ENCODE data around the gene HOXB5.

HOXB5 gene

DNA sequence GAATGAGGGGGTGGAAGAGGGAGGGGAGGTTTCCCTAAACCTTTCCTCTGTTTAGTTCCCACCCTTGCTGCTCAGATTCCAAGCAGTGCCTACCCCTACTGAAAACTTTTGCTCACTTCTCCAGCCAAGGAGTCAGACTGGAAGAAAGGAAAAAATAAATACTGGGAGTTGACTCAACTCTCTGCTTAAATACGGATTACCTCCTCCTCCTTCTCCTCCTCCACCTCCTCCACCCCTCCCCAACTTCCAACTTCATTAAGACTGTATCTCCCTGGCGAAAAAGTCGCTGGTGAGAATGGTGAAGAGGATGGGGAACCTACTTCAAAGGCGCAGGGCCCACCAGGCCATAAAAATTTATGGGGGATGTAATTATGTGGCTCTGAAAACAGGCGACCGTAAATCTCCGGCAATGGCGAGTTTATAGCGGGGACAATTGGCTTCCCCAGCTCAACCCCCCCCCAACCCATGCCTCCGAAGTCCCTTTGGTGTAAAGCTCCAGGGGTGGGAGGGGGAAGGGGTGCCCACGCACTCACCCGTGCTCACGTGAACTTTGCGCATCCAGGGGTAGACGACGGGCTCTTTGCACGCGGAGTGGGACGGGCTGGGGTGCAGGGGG lies 16.1 kb downstream of the HOXB5 start (continued):
- TF ChIP-seq ZNF658 (tag by site-specific recombination; IDR thresholded peaks at IDR 0.05) (no peak), ZNF302 (tag by site-specific recombination; IDR thresholded peaks at IDR 0.05; ENCODE audit: low read depth) (no peak), ZNF391 (tag by site-specific recombination; IDR thresholded peaks at IDR 0.05; ENCODE audit: borderline replicate concordance, low read depth) (peak; percentile 85; the same call in 1 of the 2 replicates), SETDB1 (IDR thresholded peaks at IDR 0.05; ENCODE audit: insufficient read length, low read length) (no peak), ZFP3 (tag by site-specific recombination; IDR thresholded peaks at IDR 0.05; ENCODE audit: low read depth) (no peak), ZNF433 (tag by site-specific recombination; IDR thresholded peaks at IDR 0.05; ENCODE audit: low read depth) (no peak), ZBTB7A (tag by site-specific recombination; IDR thresholded peaks at IDR 0.05; ENCODE audit: low read depth) (no peak; the same call in 1 of the 2 replicates), ZNF555 (tag by site-specific recombination; conservative IDR thresholded peaks at IDR 0.05) (no peak), OSR2 (tag by site-specific recombination; IDR thresholded peaks at IDR 0.05) (peak; percentile 96), ZNF830 (tag by site-specific recombination; IDR thresholded peaks at IDR 0.05; ENCODE audit: low read depth) (no peak), ZNF184 (tag by site-specific recombination; IDR thresholded peaks at IDR 0.05) (peak; percentile 38; the same call in 1 of the 2 replicates), ZNF350 (tag by site-specific recombination; IDR thresholded peaks at IDR 0.05) (no peak), ZBTB17 (tag by site-specific recombination; IDR thresholded peaks at IDR 0.05) (peak; percentile 56), ZNF394 (tag by site-specific recombination; IDR thresholded peaks at IDR 0.05; ENCODE audit: borderline replicate concordance) (peak; percentile 79), ZNF510 (tag by site-specific recombination; IDR thresholded peaks at IDR 0.05; ENCODE audit: insufficient replicate concordance) (no peak), BCL11A (tag by site-specific recombination; IDR thresholded peaks at IDR 0.05; ENCODE audit: low read depth) (peak; percentile 86), ZEB2 (tag by site-specific recombination; IDR thresholded peaks at IDR 0.05) (peak; percentile 98), ZNF792 (tag by site-specific recombination; IDR thresholded peaks at IDR 0.05) (no peak), ZNF843 (tag by site-specific recombination; IDR thresholded peaks at IDR 0.05) (peak; percentile 99), ZNF670 (tag by site-specific recombination; IDR thresholded peaks at IDR 0.05; ENCODE audit: low read depth) (no peak), GLI2 (tag by site-specific recombination; IDR thresholded peaks at IDR 0.05; ENCODE audit: borderline replicate concordance, low read depth) (peak; percentile 95), HOXC10 (CRISPR knock-in tag; IDR thresholded peaks at IDR 0.05) (no peak), ZNF768 (tag by site-specific recombination; IDR thresholded peaks at IDR 0.05) (no peak), ZNF791 (tag by site-specific recombination; IDR thresholded peaks at IDR 0.05) (no peak)
- TF ChIP-seq, protein P1, sequence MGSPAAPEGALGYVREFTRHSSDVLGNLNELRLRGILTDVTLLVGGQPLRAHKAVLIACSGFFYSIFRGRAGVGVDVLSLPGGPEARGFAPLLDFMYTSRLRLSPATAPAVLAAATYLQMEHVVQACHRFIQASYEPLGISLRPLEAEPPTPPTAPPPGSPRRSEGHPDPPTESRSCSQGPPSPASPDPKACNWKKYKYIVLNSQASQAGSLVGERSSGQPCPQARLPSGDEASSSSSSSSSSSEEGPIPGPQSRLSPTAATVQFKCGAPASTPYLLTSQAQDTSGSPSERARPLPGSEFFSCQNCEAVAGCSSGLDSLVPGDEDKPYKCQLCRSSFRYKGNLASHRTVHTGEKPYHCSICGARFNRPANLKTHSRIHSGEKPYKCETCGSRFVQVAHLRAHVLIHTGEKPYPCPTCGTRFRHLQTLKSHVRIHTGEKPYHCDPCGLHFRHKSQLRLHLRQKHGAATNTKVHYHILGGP (tag by site-specific recombination; IDR thresholded peaks at IDR 0.05) = peak; percentile 77
- TF ChIP-seq, protein P2, sequence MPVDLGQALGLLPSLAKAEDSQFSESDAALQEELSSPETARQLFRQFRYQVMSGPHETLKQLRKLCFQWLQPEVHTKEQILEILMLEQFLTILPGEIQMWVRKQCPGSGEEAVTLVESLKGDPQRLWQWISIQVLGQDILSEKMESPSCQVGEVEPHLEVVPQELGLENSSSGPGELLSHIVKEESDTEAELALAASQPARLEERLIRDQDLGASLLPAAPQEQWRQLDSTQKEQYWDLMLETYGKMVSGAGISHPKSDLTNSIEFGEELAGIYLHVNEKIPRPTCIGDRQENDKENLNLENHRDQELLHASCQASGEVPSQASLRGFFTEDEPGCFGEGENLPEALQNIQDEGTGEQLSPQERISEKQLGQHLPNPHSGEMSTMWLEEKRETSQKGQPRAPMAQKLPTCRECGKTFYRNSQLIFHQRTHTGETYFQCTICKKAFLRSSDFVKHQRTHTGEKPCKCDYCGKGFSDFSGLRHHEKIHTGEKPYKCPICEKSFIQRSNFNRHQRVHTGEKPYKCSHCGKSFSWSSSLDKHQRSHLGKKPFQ (tag by site-specific recombination; IDR thresholded peaks at IDR 0.05) = peak; percentile 98
- TF ChIP-seq, protein P3, sequence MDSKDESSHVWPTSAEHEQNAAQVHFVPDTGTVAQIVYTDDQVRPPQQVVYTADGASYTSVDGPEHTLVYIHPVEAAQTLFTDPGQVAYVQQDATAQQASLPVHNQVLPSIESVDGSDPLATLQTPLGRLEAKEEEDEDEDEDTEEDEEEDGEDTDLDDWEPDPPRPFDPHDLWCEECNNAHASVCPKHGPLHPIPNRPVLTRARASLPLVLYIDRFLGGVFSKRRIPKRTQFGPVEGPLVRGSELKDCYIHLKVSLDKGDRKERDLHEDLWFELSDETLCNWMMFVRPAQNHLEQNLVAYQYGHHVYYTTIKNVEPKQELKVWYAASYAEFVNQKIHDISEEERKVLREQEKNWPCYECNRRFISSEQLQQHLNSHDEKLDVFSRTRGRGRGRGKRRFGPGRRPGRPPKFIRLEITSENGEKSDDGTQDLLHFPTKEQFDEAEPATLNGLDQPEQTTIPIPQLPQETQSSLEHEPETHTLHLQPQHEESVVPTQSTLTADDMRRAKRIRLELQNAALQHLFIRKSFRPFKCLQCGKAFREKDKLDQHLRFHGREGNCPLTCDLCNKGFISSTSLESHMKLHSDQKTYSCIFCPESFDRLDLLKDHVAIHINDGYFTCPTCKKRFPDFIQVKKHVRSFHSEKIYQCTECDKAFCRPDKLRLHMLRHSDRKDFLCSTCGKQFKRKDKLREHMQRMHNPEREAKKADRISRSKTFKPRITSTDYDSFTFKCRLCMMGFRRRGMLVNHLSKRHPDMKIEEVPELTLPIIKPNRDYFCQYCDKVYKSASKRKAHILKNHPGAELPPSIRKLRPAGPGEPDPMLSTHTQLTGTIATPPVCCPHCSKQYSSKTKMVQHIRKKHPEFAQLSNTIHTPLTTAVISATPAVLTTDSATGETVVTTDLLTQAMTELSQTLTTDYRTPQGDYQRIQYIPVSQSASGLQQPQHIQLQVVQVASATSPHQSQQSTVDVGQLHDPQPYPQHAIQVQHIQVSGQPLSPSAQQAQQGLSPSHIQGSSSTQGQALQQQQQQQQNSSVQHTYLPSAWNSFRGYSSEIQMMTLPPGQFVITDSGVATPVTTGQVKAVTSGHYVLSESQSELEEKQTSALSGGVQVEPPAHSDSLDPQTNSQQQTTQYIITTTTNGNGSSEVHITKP (tag by site-specific recombination; IDR thresholded peaks at IDR 0.05) = peak; percentile 63
- TF ChIP-seq, protein P4, sequence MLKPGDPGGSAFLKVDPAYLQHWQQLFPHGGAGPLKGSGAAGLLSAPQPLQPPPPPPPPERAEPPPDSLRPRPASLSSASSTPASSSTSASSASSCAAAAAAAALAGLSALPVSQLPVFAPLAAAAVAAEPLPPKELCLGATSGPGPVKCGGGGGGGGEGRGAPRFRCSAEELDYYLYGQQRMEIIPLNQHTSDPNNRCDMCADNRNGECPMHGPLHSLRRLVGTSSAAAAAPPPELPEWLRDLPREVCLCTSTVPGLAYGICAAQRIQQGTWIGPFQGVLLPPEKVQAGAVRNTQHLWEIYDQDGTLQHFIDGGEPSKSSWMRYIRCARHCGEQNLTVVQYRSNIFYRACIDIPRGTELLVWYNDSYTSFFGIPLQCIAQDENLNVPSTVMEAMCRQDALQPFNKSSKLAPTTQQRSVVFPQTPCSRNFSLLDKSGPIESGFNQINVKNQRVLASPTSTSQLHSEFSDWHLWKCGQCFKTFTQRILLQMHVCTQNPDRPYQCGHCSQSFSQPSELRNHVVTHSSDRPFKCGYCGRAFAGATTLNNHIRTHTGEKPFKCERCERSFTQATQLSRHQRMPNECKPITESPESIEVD (tag by site-specific recombination; IDR thresholded peaks at IDR 0.05) = peak; percentile 100
- TF ChIP-seq, protein P5, sequence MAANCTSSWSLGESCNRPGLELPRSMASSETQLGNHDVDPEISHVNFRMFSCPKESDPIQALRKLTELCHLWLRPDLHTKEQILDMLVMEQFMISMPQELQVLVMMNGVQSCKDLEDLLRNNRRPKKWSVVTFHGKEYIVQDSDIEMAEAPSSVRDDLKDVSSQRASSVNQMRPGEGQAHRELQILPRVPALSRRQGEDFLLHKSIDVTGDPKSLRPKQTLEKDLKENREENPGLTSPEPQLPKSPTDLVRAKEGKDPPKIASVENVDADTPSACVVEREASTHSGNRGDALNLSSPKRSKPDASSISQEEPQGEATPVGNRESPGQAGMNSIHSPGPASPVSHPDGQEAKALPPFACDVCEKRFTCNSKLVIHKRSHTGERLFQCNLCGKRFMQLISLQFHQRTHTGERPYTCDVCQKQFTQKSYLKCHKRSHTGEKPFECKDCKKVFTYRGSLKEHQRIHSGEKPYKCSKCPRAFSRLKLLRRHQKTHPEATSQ (tag by site-specific recombination; IDR thresholded peaks at IDR 0.05) = no peak
